ENCODE data around the gene GPALPP1.

- TF ChIP-seq, protein P1, sequence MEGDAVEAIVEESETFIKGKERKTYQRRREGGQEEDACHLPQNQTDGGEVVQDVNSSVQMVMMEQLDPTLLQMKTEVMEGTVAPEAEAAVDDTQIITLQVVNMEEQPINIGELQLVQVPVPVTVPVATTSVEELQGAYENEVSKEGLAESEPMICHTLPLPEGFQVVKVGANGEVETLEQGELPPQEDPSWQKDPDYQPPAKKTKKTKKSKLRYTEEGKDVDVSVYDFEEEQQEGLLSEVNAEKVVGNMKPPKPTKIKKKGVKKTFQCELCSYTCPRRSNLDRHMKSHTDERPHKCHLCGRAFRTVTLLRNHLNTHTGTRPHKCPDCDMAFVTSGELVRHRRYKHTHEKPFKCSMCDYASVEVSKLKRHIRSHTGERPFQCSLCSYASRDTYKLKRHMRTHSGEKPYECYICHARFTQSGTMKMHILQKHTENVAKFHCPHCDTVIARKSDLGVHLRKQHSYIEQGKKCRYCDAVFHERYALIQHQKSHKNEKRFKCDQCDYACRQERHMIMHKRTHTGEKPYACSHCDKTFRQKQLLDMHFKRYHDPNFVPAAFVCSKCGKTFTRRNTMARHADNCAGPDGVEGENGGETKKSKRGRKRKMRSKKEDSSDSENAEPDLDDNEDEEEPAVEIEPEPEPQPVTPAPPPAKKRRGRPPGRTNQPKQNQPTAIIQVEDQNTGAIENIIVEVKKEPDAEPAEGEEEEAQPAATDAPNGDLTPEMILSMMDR (IDR thresholded peaks at IDR 0.05): no peak
- TF ChIP-seq POLR2A (IDR thresholded peaks at IDR 0.05): no peak
Measured at GRCh38 chr13:45016792-45017425, 27.6 kb downstream of the GPALPP1 start.

All from testis (tissue), 2 donors.